ENCODE results near the gene EVI2A.

EVI2A gene

DNA sequence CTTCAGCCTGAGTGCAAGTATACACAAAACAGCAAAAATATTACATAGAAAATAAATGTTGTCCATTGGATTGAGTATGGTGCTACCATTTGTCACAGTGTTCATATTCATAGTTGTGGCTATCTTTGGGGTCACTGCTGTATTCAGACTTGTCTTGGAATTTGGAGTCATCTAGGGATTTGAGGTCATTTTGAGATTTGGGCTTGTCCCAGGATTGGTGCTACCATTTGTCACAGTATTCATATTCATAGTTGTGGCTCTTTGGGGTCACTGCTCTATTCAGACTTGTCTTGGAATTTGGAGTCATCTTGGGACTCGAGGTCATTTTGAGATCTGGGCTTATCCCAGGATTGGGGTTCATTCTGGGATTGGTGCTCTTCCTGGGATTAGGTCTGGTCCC, 49.2 kb downstream of the EVI2A start:
- DNase-seq, result no peak

DNA sequence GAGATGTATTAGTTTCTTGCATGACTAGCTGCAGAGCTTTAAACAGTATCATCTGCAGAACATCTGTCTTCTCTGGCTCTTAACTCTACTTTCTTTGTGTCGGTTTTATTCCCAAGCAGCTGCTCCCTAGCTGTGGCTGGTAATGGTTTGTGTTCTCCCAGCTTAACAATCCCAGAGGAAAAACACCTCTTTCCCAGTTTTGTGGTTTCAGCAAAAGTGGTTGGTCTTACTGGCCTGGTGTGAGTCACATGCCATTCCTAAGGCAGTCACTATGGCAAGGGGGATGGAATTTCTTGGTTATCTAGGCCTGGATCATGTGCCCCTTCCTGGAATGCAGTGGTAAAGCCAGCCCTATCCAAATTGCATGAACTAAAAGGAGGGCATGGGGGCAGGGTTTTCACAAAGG, 51.8 kb downstream of the EVI2A start:
- DNase-seq, result no peak

- no peak for DNase-seq
These were observed 52.3 kb downstream of the EVI2A start for GRCh38 chr17:31269036-31269577.

All from hippocampal formation (tissue), 2 donors.